Neural cell (in vitro differentiated cells): ENCODE data around the gene AGK. TPM values are rescaled to one million over a fixed set of nuclear protein-coding genes. Genes with fewer than 3 reads are reported as not detected.

Source experiments
- H2AFZ ChIP-seq: fragments of 200-600, 300-800 bp; sonication (generic), shearing (Covaris generic); 2 replicates; pipeline ENCODE4 v1.6.0; 2014; ENCODE audit warnings: low read depth, mild to moderate bottlenecking, antibody characterized with exemption, low read length, moderate library complexity
- H3F3A ChIP-seq: fragments of 200-600 bp; shearing (Covaris generic); 2 replicates; pipeline ENCODE4 v1.6.1; 2016; ENCODE audit warnings: mild to moderate bottlenecking, moderate library complexity, mixed read lengths, antibody characterized with exemption, low read length; ENCODE audit not compliant: insufficient read depth, poor library complexity, severe bottlenecking
- H3K27ac ChIP-seq: fragments of 200-600, 300-800 bp; sonication (generic), shearing (Covaris generic); 2 replicates; pipeline ENCODE4 v1.5.1; 2014; ENCODE audit warnings: mild to moderate bottlenecking, low read length, moderate library complexity
- H3K27me3 ChIP-seq: fragments of 300-800, 200-600 bp; sonication (generic), shearing (Covaris generic); 2 replicates; pipeline ENCODE4 v1.6.0; 2014; ENCODE audit warnings: mild to moderate bottlenecking, low read depth, low read length, moderate library complexity; ENCODE audit not compliant: insufficient read depth
- H3K36me3 ChIP-seq: fragments of 300-800, 200-600 bp; sonication (generic), shearing (Covaris generic); 2 replicates; pipeline ENCODE4 v1.5.1; 2014; ENCODE audit warnings: mild to moderate bottlenecking, antibody characterized with exemption, low read length, moderate library complexity; ENCODE audit not compliant: insufficient read depth
- H3K4me2 ChIP-seq: fragments of 300-800, 200-600 bp; sonication (generic), shearing (Covaris generic); 2 replicates; pipeline ENCODE4 v1.6.0; 2014; ENCODE audit warnings: mild to moderate bottlenecking, low read length
- H3K4me3 ChIP-seq: fragments of 300-800, 200-600 bp; sonication (generic), shearing (Covaris generic); 2 replicates; pipeline ENCODE4 v1.5.1; 2014; ENCODE audit warnings: mild to moderate bottlenecking, low read length, moderate library complexity
- H3K79me2 ChIP-seq: fragments of 200-600 bp; shearing (Covaris generic); replicated peaks from 2 replicates; pipeline ENCODE4 v1.6.0; 2014; ENCODE audit warnings: mild to moderate bottlenecking, low read length, moderate library complexity; ENCODE audit not compliant: insufficient read depth
- H3K9ac ChIP-seq: fragments of 300-800, 200-600 bp; sonication (generic), shearing (Covaris generic); 2 replicates; pipeline ENCODE4 v1.6.1; 2016; ENCODE audit warnings: mild to moderate bottlenecking, low read length, mixed read lengths
- H3K9me2 ChIP-seq: fragments of 200-600 bp; shearing (Covaris generic); 2 replicates; pipeline ENCODE4 v1.6.1; 2016; ENCODE audit warnings: mild to moderate bottlenecking, low read length, mixed read lengths; ENCODE audit not compliant: insufficient read depth
- H3K9me3 ChIP-seq: fragments of 200-600, 300-800 bp; sonication (generic), shearing (Covaris generic); 2 replicates; pipeline ENCODE4 v1.6.1; 2016; ENCODE audit warnings: mild to moderate bottlenecking, mixed run types, low read length, moderate library complexity, mixed read lengths
- H4K20me1 ChIP-seq: fragments of 200-600 bp; shearing (Covaris generic); 2 replicates; pipeline ENCODE4 v1.6.1; 2016; ENCODE audit warnings: mild to moderate bottlenecking, mixed run types; ENCODE audit not compliant: insufficient read depth
- CTCF ChIP-seq: fragments of 450-650 bp; IDR thresholded peaks from 2 replicates; pipeline ENCODE4 v1.5.1; 2014; ENCODE audit warnings: antibody characterized with exemption, mild to moderate bottlenecking, moderate library complexity; ENCODE audit not compliant: poor library complexity, severe bottlenecking
- EP300 ChIP-seq: fragments of 450-650 bp; conservative IDR thresholded peaks from 2 replicates; pipeline ENCODE4 v1.6.1; 2014; ENCODE audit warnings: antibody characterized with exemption, mild to moderate bottlenecking, moderate library complexity; ENCODE audit not compliant: poor library complexity, severe bottlenecking
- EZH2 ChIP-seq: fragments of 200-600, 300-800 bp; shearing (Covaris generic), sonication (generic); IDR thresholded peaks from 2 replicates; pipeline ENCODE4 v1.6.1; 2014; ENCODE audit warnings: antibody characterized with exemption, low read length, borderline replicate concordance, mild to moderate bottlenecking; ENCODE audit not compliant: insufficient read depth, poor library complexity, severe bottlenecking
- MXI1 ChIP-seq: fragments of 450-650 bp; conservative IDR thresholded peaks from 2 replicates; pipeline ENCODE4 v1.6.1; 2014; ENCODE audit warnings: antibody characterized with exemption, mild to moderate bottlenecking; ENCODE audit not compliant: poor library complexity, severe bottlenecking
- POLR2AphosphoS5 ChIP-seq: IDR thresholded peaks from 2 replicates; pipeline ENCODE4 v1.6.1; 2012
- RAD21 ChIP-seq: fragments of 450-650 bp; conservative IDR thresholded peaks from 2 replicates; pipeline ENCODE4 v1.6.1; 2014; ENCODE audit warnings: antibody characterized with exemption, mild to moderate bottlenecking, moderate library complexity
- SMC3 ChIP-seq: fragments of 450-650 bp; conservative IDR thresholded peaks from 2 replicates; pipeline ENCODE4 v1.6.1; 2014; ENCODE audit warnings: antibody characterized with exemption, mild to moderate bottlenecking, moderate library complexity; ENCODE audit not compliant: poor library complexity
- TAF1 ChIP-seq: IDR thresholded peaks from 2 replicates; pipeline ENCODE4 v1.6.1; 2012; ENCODE audit warnings: low read depth
- polyA plus RNA-seq: library from polyadenylated mRNA; depleted of rRNA; stranded (reverse); fragments of >200 nt; gene quantifications from 2 replicates; pipeline ENCODE4 v1.2.3, GENCODE V29; 2014
- TF ChIP-seq, protein P1 (sequence below): IDR thresholded peaks from 2 replicates; pipeline ENCODE4 v1.6.1; 2012; ENCODE audit warnings: borderline replicate concordance

Gene AGK
- polyA plus RNA-seq, 1 donor from 2014 or later, result 59.8 TPM

GRCh38 chr7:141515941-141516340 lies 35.3 kb upstream of the AGK start:
- H3K4me3 ChIP-seq, result no peak overlapping the region
- H3K79me2 ChIP-seq, result no peaks in the 10 kb centered on the region
- H3K9ac ChIP-seq, result no peak overlapping the region
- no peak overlapping the region for H2AFZ ChIP-seq
- H3K27ac ChIP-seq, result no peak overlapping the region
- no peak overlapping the region for H3K4me2 ChIP-seq
- H3K9me3 ChIP-seq, result no peaks in the 10 kb centered on the region
- H3F3A ChIP-seq, result no peaks in the 10 kb centered on the region
- no peaks in the 10 kb centered on the region for H3K36me3 ChIP-seq
- H3K27me3 ChIP-seq, result no peaks in the 10 kb centered on the region
- no peak for TF ChIP-seq MXI1
- no peak for TF ChIP-seq TAF1
- TF ChIP-seq CTCF, result no peak
- TF ChIP-seq POLR2AphosphoS5, result no peak
- no peak for TF ChIP-seq SMC3
- TF ChIP-seq, protein P1, sequence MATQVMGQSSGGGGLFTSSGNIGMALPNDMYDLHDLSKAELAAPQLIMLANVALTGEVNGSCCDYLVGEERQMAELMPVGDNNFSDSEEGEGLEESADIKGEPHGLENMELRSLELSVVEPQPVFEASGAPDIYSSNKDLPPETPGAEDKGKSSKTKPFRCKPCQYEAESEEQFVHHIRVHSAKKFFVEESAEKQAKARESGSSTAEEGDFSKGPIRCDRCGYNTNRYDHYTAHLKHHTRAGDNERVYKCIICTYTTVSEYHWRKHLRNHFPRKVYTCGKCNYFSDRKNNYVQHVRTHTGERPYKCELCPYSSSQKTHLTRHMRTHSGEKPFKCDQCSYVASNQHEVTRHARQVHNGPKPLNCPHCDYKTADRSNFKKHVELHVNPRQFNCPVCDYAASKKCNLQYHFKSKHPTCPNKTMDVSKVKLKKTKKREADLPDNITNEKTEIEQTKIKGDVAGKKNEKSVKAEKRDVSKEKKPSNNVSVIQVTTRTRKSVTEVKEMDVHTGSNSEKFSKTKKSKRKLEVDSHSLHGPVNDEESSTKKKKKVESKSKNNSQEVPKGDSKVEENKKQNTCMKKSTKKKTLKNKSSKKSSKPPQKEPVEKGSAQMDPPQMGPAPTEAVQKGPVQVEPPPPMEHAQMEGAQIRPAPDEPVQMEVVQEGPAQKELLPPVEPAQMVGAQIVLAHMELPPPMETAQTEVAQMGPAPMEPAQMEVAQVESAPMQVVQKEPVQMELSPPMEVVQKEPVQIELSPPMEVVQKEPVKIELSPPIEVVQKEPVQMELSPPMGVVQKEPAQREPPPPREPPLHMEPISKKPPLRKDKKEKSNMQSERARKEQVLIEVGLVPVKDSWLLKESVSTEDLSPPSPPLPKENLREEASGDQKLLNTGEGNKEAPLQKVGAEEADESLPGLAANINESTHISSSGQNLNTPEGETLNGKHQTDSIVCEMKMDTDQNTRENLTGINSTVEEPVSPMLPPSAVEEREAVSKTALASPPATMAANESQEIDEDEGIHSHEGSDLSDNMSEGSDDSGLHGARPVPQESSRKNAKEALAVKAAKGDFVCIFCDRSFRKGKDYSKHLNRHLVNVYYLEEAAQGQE, result no peak
- TF ChIP-seq EZH2, result no peak
- TF ChIP-seq EP300, result no peak
- no peak for TF ChIP-seq RAD21
- H4K20me1 ChIP-seq, result no peaks in the 10 kb centered on the region
- H3K9me2 ChIP-seq, result no peaks in the 10 kb centered on the region

GRCh38 chr7:141519623-141520022 lies 31.6 kb upstream of the AGK start:
- no peak overlapping the region for H3K4me2 ChIP-seq
- H3K79me2 ChIP-seq, result no peaks in the 10 kb centered on the region
- TF ChIP-seq, protein P1, result no peak
- no peak for TF ChIP-seq TAF1
- no peak for TF ChIP-seq EZH2
- TF ChIP-seq EP300, result no peak
- TF ChIP-seq RAD21, result no peak
- TF ChIP-seq CTCF, result no peak
- no peak for TF ChIP-seq POLR2AphosphoS5
- no peak for TF ChIP-seq MXI1
- H3K9me2 ChIP-seq, result no peaks in the 10 kb centered on the region
- H3F3A ChIP-seq, result no peaks in the 10 kb centered on the region
- no peaks in the 10 kb centered on the region for H3K9me3 ChIP-seq
- H3K9ac ChIP-seq, result no peak overlapping the region
- H2AFZ ChIP-seq, result no peak overlapping the region
- no peaks in the 10 kb centered on the region for H3K27me3 ChIP-seq
- no peak overlapping the region for H3K4me3 ChIP-seq
- H3K27ac ChIP-seq, result no peak overlapping the region
- H3K36me3 ChIP-seq, result no peaks in the 10 kb centered on the region
- no peaks in the 10 kb centered on the region for H4K20me1 ChIP-seq
